ENCODE results near the gene AOPEP. TPM values are rescaled to one million over a fixed set of nuclear protein-coding genes. Genes with fewer than 3 reads are reported as not detected.

The AOPEP gene
- total and polyA plus RNA-seq, 2 donors = 9.6 to 36.5 TPM

- Histone ChIP-seq H3K4me3 (ENCODE audit: low read length in 2 of 2) (no peak overlapping the region), H3K9me3 (ENCODE audit: control insufficient read depth in 2 of 2, insufficient read depth in 1 of 2, low read length in 1 of 2) (no peaks in the 10 kb centered on the region), H3K36me3 (ENCODE audit: control insufficient read depth in 2 of 2, insufficient read depth in 2 of 2, low read length in 1 of 2) (no peaks in the 10 kb centered on the region), H3K4me1 (ENCODE audit: control insufficient read depth in 2 of 2, insufficient read depth in 2 of 2, low read length in 2 of 2) (no peaks in the 10 kb centered on the region), H3K27me3 (ENCODE audit: control insufficient read depth in 2 of 2, insufficient read depth in 1 of 2, low read length in 1 of 2) (no peaks in the 10 kb centered on the region), H3K27ac (ENCODE audit: low read depth in 1 of 2, low read length in 1 of 2) (no peak overlapping the region)
- WGBS = 97% methylated on average over 5 of the region's 5 CpGs
- DNase-seq (ENCODE audit: low read depth in 6 of 9, low spot score in 9 of 9) = no peak
Measured at GRCh38 chr9:95071925-95072324, 345.4 kb downstream of the AOPEP start.

- 95% methylated on average over 18 of the region's 18 CpGs for WGBS
- Histone ChIP-seq H3K9me3 (ENCODE audit: control insufficient read depth in 2 of 2, insufficient read depth in 1 of 2, low read length in 1 of 2) (no peaks in the 10 kb centered on the region), H3K4me1 (ENCODE audit: control insufficient read depth in 2 of 2, insufficient read depth in 2 of 2, low read length in 2 of 2) (no peaks in the 10 kb centered on the region), H3K4me3 (ENCODE audit: low read length in 2 of 2) (no peak overlapping the region), H3K27ac (ENCODE audit: low read depth in 1 of 2, low read length in 1 of 2) (no peak overlapping the region), H3K27me3 (ENCODE audit: control insufficient read depth in 2 of 2, insufficient read depth in 1 of 2, low read length in 1 of 2) (no peaks in the 10 kb centered on the region), H3K36me3 (ENCODE audit: control insufficient read depth in 2 of 2, insufficient read depth in 2 of 2, low read length in 1 of 2) (no peaks in the 10 kb centered on the region)
- no peak for DNase-seq (ENCODE audit: low read depth in 6 of 9, low spot score in 9 of 9)
Measured at GRCh38 chr9:95073042-95073607, 346.6 kb downstream of the AOPEP start.

DNA sequence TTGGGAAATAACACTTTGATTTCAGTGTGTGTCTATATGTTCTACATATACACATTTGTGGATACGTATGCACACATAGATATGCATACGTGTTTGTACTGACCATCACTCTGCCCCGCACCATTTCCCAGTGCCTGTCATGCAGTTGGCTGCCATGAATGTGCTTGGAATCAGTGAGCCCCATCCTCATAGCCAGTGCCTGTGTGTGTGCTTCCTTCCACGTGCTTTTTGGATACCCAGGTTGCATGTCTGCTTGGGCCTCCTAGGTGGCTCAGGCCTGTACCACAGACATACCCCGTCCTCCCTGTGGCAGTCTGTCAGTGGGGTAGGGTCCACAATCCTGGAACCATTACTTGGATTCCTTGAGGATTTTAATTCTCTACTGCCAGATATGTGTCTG lies 347.4 kb downstream of the AOPEP start:
- no peaks in the 10 kb centered on the region for H3K27me3 ChIP-seq (ENCODE audit: control insufficient read depth in 2 of 2, insufficient read depth in 1 of 2, low read length in 1 of 2)
- 98% methylated on average over 5 of the region's 5 CpGs for WGBS
- H3K4me1 ChIP-seq (ENCODE audit: control insufficient read depth in 2 of 2, insufficient read depth in 2 of 2, low read length in 2 of 2) = no peaks in the 10 kb centered on the region
- DNase-seq (ENCODE audit: low read depth in 6 of 9, low spot score in 9 of 9) = no peak
- H3K9me3 ChIP-seq (ENCODE audit: control insufficient read depth in 2 of 2, insufficient read depth in 1 of 2, low read length in 1 of 2) = no peaks in the 10 kb centered on the region
- H3K36me3 ChIP-seq (ENCODE audit: control insufficient read depth in 2 of 2, insufficient read depth in 2 of 2, low read length in 1 of 2) = no peaks in the 10 kb centered on the region
- no peak overlapping the region for H3K27ac ChIP-seq (ENCODE audit: low read depth in 1 of 2, low read length in 1 of 2)
- H3K4me3 ChIP-seq (ENCODE audit: low read length in 2 of 2) = no peak overlapping the region

- no peak for DNase-seq (ENCODE audit: low read depth in 6 of 9, low spot score in 9 of 9)
- no peak overlapping the region for H3K27ac ChIP-seq (ENCODE audit: low read depth in 1 of 2, low read length in 1 of 2)
- no peaks in the 10 kb centered on the region for H3K27me3 ChIP-seq (ENCODE audit: control insufficient read depth in 2 of 2, insufficient read depth in 1 of 2, low read length in 1 of 2)
- no peak overlapping the region for H3K4me3 ChIP-seq (ENCODE audit: low read length in 2 of 2)
- WGBS = 98% methylated on average over 9 of the region's 9 CpGs
- no peaks in the 10 kb centered on the region for H3K4me1 ChIP-seq (ENCODE audit: control insufficient read depth in 2 of 2, insufficient read depth in 2 of 2, low read length in 2 of 2)
- no peaks in the 10 kb centered on the region for H3K36me3 ChIP-seq (ENCODE audit: control insufficient read depth in 2 of 2, insufficient read depth in 2 of 2, low read length in 1 of 2)
- no peaks in the 10 kb centered on the region for H3K9me3 ChIP-seq (ENCODE audit: control insufficient read depth in 2 of 2, insufficient read depth in 1 of 2, low read length in 1 of 2)
Measured at GRCh38 chr9:95074632-95075031, 348.1 kb downstream of the AOPEP start.

DNA sequence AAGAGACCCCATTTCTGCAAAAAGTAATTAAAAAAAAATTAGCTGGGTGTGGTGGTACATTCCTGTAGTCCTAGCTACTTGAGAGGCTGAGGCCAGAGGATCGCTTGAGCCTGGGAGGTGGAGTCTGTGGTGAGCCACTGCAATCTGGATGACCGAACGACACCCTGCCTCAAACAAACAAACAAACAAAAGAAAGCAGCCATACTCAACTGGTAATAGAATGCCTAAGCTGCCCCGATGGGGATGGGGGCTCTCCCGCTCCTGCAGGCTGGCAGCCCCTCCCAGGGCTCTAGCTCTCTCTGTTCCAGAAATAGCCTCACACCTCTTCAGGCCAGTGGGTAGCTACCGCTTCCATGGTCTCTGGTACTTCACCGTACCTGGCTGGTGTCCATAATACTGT lies 349.2 kb downstream of the AOPEP start:
- DNase-seq (ENCODE audit: low read depth in 6 of 9, low spot score in 9 of 9) = no peak
- no peak overlapping the region for H3K27ac ChIP-seq (ENCODE audit: low read depth in 1 of 2, low read length in 1 of 2)

DNA sequence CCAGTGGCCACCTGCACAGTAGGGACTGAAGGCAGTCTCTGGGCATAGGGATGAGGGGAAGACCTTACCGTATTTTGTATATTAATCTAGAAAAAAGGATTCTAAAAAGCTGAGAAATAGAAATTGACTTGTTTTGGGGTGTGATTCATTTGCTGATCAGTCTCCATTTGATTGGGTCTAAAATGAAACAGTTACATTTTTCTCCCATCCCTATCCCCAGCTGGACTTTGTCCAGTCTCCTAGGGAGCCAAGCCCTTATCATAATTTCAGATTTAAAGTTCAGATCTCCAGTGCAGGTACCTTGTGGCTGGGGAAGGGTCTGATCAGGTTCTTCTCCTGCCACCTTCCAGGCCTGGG lies 350.2 kb downstream of the AOPEP start:
- Histone ChIP-seq H3K9me3 (ENCODE audit: control insufficient read depth in 2 of 2, insufficient read depth in 1 of 2, low read length in 1 of 2) (no peaks in the 10 kb centered on the region), H3K36me3 (ENCODE audit: control insufficient read depth in 2 of 2, insufficient read depth in 2 of 2, low read length in 1 of 2) (peaks cover 0 to 5% of the 10 kb centered on the region in 2 donors), H3K4me1 (ENCODE audit: control insufficient read depth in 2 of 2, insufficient read depth in 2 of 2, low read length in 2 of 2) (no peaks in the 10 kb centered on the region), H3K27ac (ENCODE audit: low read depth in 1 of 2, low read length in 1 of 2) (no peak overlapping the region), H3K4me3 (ENCODE audit: low read length in 2 of 2) (no peak overlapping the region), H3K27me3 (ENCODE audit: control insufficient read depth in 2 of 2, insufficient read depth in 1 of 2, low read length in 1 of 2) (no peaks in the 10 kb centered on the region)
- WGBS = 100% methylated on average over 1 of the region's 1 CpG
- DNase-seq (ENCODE audit: low read depth in 6 of 9, low spot score in 9 of 9) = no peak

More for the DNA sequence above, 349.2 kb downstream of the AOPEP start:
- no peaks in the 10 kb centered on the region for H3K27me3 ChIP-seq (ENCODE audit: control insufficient read depth in 2 of 2, insufficient read depth in 1 of 2, low read length in 1 of 2)
- no peaks in the 10 kb centered on the region for H3K4me1 ChIP-seq (ENCODE audit: control insufficient read depth in 2 of 2, insufficient read depth in 2 of 2, low read length in 2 of 2)
- no peaks in the 10 kb centered on the region for H3K36me3 ChIP-seq (ENCODE audit: control insufficient read depth in 2 of 2, insufficient read depth in 2 of 2, low read length in 1 of 2)
- no peaks in the 10 kb centered on the region for H3K9me3 ChIP-seq (ENCODE audit: control insufficient read depth in 2 of 2, insufficient read depth in 1 of 2, low read length in 1 of 2)
- H3K4me3 ChIP-seq (ENCODE audit: low read length in 2 of 2) = no peak overlapping the region
- WGBS = 98% methylated on average over 7 of the region's 7 CpGs

- H3K4me1 ChIP-seq (ENCODE audit: control insufficient read depth in 2 of 2, insufficient read depth in 2 of 2, low read length in 2 of 2) = no peaks in the 10 kb centered on the region
- H3K4me3 ChIP-seq (ENCODE audit: low read length in 2 of 2) = no peak overlapping the region
- no peak overlapping the region for H3K27ac ChIP-seq (ENCODE audit: low read depth in 1 of 2, low read length in 1 of 2)
- H3K27me3 ChIP-seq (ENCODE audit: control insufficient read depth in 2 of 2, insufficient read depth in 1 of 2, low read length in 1 of 2) = no peaks in the 10 kb centered on the region
- H3K9me3 ChIP-seq (ENCODE audit: control insufficient read depth in 2 of 2, insufficient read depth in 1 of 2, low read length in 1 of 2) = no peaks in the 10 kb centered on the region
- peaks cover 3 to 5% of the 10 kb centered on the region in 2 donors for H3K36me3 ChIP-seq (ENCODE audit: control insufficient read depth in 2 of 2, insufficient read depth in 2 of 2, low read length in 1 of 2)
- no peak for DNase-seq (ENCODE audit: low read depth in 6 of 9, low spot score in 9 of 9)
- 94% methylated on average over 18 of the region's 18 CpGs for WGBS
Measured at GRCh38 chr9:95077053-95077765, 350.7 kb downstream of the AOPEP start.

DNA sequence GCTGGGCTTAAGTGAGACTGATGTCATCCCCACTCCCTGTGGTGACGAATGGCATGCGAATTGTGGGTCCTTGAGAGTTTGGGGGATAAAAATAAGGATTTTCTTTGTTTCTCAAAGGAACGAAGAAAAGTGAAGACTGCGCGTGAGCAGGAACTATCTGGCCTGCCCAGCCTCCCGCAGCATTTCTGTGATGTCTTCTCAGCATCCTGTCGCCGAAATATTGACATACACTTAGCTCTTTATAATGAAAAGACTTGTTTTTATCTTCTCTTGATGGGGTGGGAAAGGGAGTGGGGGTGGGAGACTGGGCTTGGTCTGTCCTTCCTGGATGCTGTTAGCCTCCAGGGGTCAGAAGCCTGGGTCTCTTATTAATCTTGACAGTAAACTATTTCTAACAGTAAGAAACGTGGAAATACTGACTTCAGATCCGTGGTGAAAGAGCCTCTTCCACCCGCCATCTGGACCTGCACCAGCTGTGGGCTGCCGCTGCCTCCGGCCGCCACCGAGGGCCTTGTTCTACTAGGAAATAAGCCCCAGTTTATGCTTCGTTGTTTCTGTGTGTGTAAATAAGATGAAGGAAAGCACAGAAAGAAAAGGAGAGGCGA lies 351.4 kb downstream of the AOPEP start:
- Histone ChIP-seq H3K36me3 (ENCODE audit: control insufficient read depth in 2 of 2, insufficient read depth in 2 of 2, low read length in 1 of 2) (peaks cover 5 to 6% of the 10 kb centered on the region in 2 donors), H3K27ac (ENCODE audit: low read depth in 1 of 2, low read length in 1 of 2) (no peak overlapping the region), H3K27me3 (ENCODE audit: control insufficient read depth in 2 of 2, insufficient read depth in 1 of 2, low read length in 1 of 2) (no peaks in the 10 kb centered on the region), H3K9me3 (ENCODE audit: control insufficient read depth in 2 of 2, insufficient read depth in 1 of 2, low read length in 1 of 2) (no peaks in the 10 kb centered on the region), H3K4me3 (ENCODE audit: low read length in 2 of 2) (no peak overlapping the region), H3K4me1 (ENCODE audit: control insufficient read depth in 2 of 2, insufficient read depth in 2 of 2, low read length in 2 of 2) (no peaks in the 10 kb centered on the region)
- WGBS = 96% methylated on average over 17 of the region's 17 CpGs
- DNase-seq (ENCODE audit: low read depth in 6 of 9, low spot score in 9 of 9) = no peak

- WGBS = 94% methylated on average over 12 of the region's 12 CpGs
- peaks cover 6 to 8% of the 10 kb centered on the region in 2 donors for H3K36me3 ChIP-seq (ENCODE audit: control insufficient read depth in 2 of 2, insufficient read depth in 2 of 2, low read length in 1 of 2)
- no peaks in the 10 kb centered on the region for H3K27me3 ChIP-seq (ENCODE audit: control insufficient read depth in 2 of 2, insufficient read depth in 1 of 2, low read length in 1 of 2)
- DNase-seq (ENCODE audit: low read depth in 6 of 9, low spot score in 9 of 9) = no peak
- no peak overlapping the region for H3K4me3 ChIP-seq (ENCODE audit: low read length in 2 of 2)
- H3K9me3 ChIP-seq (ENCODE audit: control insufficient read depth in 2 of 2, insufficient read depth in 1 of 2, low read length in 1 of 2) = peaks cover 0 to 1% of the 10 kb centered on the region in 2 donors
- H3K4me1 ChIP-seq (ENCODE audit: control insufficient read depth in 2 of 2, insufficient read depth in 2 of 2, low read length in 2 of 2) = no peaks in the 10 kb centered on the region
- no peak overlapping the region for H3K27ac ChIP-seq (ENCODE audit: low read depth in 1 of 2, low read length in 1 of 2)
Measured at GRCh38 chr9:95078511-95078910, 352.0 kb downstream of the AOPEP start.
